Upper lobe of left lung (tissue), 6 donors: ENCODE data around the gene ANKRD24. TPM values are rescaled to one million over a fixed set of nuclear protein-coding genes. Genes with fewer than 3 reads are reported as not detected.
"Not testable (repeated sequence)": the region's sequence is repeated elsewhere in the genome, so short reads cannot be mapped to it uniquely, and the experiment has no call there.

Experiments
- ATAC-seq, 2 donors: fragments of 200-7000 bp; cut with Tn5 transposase; one replicate each; pipeline ENCODE4 v1.9.1; 2022; ENCODE audit warnings: mild to moderate bottlenecking in 2 of 2, moderate library complexity in 2 of 2; ENCODE audit not compliant: low FRiP score in 2 of 2
- DNase-seq, 2 donors: peaks; one replicate each; pipeline ENCODE4 v3.0.0-alpha.2; 2019 to 2020
- H3K27ac ChIP-seq, 4 donors: fragments of 200-600 bp; sonication (generic); one replicate each; pipeline ENCODE4 v1.5.1; 2016 to 2019
- H3K27me3 ChIP-seq, 4 donors: fragments of 200-600 bp; sonication (generic); one replicate each; pipeline ENCODE4 v1.5.1; 2017 to 2019
- H3K36me3 ChIP-seq, 4 donors: fragments of 200-600 bp; sonication (generic); one replicate each; pipeline ENCODE4 v1.5.1; 2016 to 2019
- H3K4me1 ChIP-seq, 4 donors: fragments of 200-600 bp; sonication (generic); one replicate each; pipeline ENCODE4 v1.5.1; 2018 to 2019
- H3K4me3 ChIP-seq, 4 donors: fragments of 200-600 bp; sonication (generic); one replicate each; pipeline ENCODE4 v1.5.1; 2017 to 2019; ENCODE audit warnings: mild to moderate bottlenecking in 2 of 4, moderate library complexity in 1 of 4
- H3K9me3 ChIP-seq, 4 donors: fragments of 200-600 bp; sonication (generic); one replicate each; pipeline ENCODE4 v1.5.1; 2018 to 2019
- EP300 ChIP-seq, 4 donors: sonication (generic); formaldehyde crosslinking; IDR thresholded peaks; one replicate each; pipeline ENCODE4 v1.5.1; 2017; ENCODE audit warnings: antibody characterized with exemption in 4 of 4, control low read depth in 2 of 4
- POLR2A ChIP-seq, 4 donors: fragments of 450-650 bp; IDR thresholded peaks; one replicate each; pipeline ENCODE4 v1.5.1; 2016 to 2017; ENCODE audit warnings: antibody characterized with exemption in 4 of 4, mild to moderate bottlenecking in 2 of 4
- POLR2AphosphoS5 ChIP-seq, 2 donors: sonication (generic); formaldehyde crosslinking; IDR thresholded peaks; one replicate each; pipeline ENCODE4 v1.5.1; 2017; ENCODE audit warnings: antibody characterized with exemption in 2 of 2
- WGBS, 2 donors: methylation state at CpG; one replicate each; pipeline ENCODE4 v1.1.5; 2017 to 2018; 5-methylcytosine and 5-hydroxymethylcytosine counted together
- total RNA-seq, 6 donors: library from RNA; depleted of rRNA in 4 of 6; stranded (reverse); fragments of >200 nt in 4 of 6; gene quantifications; one replicate each; pipeline versions ENCODE4 v1.1.0 to v1.2.1, GENCODE V29; 2016 to 2021
- TF ChIP-seq, protein P1 (sequence below), 6 experiments: fragments of 450-650 bp in 4 of 6; fragments of 200-600 bp in 2 of 6; sonication (generic) in 2 of 6; IDR thresholded peaks; one replicate each; pipeline ENCODE4 v1.5.1; 2016 to 2019; ENCODE audit warnings: antibody characterized with exemption in 6 of 6
- donor health status: DM: no; HTN: no; CAD: no; lungs with moderate emphysema.
- donor health status: DM: no; HTN: yes; CAD: no; lungs with severe emphysema.

Gene ANKRD24
- total RNA-seq, 6 donors from 2014 or later = 0.46 to 10.5 (median 1.3) TPM

DNA sequence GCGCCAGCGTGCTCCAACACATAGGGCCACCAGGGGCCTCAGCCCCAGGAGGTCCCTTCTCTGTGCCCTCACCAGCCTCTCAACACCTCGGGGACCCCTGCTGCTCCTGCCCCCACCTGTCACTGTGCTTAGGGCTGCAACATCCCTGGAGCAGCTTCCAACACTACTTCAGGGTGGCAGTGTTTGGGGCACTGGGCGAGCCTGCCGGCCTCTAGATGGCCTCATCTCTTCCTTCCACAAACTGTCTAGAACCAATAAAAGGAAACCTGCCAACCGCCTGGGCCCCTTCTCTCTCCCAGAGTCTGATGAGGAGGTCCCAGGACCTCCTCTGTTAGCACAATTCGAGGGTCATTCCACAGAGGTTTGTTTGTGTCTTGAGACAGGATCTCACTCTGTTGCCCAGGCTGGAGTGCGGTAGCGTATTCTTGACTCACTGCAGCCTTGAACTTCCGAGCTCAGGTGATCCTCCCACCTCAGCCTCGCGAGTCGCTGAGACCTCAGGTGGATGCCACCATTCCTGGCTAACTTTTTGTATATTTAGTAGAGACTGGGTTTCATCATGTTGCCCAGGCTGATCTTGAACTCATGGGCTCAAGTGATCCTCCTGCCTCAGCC is 86.4 kb downstream of the ANKRD24 start:
- ATAC-seq (no peak), DNase-seq (no peak)
- no peak overlapping the region for H3K4me3 ChIP-seq
- no peaks in the 10 kb centered on the region for H3K4me1 ChIP-seq
- TF ChIP-seq, protein P1, sequence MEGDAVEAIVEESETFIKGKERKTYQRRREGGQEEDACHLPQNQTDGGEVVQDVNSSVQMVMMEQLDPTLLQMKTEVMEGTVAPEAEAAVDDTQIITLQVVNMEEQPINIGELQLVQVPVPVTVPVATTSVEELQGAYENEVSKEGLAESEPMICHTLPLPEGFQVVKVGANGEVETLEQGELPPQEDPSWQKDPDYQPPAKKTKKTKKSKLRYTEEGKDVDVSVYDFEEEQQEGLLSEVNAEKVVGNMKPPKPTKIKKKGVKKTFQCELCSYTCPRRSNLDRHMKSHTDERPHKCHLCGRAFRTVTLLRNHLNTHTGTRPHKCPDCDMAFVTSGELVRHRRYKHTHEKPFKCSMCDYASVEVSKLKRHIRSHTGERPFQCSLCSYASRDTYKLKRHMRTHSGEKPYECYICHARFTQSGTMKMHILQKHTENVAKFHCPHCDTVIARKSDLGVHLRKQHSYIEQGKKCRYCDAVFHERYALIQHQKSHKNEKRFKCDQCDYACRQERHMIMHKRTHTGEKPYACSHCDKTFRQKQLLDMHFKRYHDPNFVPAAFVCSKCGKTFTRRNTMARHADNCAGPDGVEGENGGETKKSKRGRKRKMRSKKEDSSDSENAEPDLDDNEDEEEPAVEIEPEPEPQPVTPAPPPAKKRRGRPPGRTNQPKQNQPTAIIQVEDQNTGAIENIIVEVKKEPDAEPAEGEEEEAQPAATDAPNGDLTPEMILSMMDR (IDR thresholded peaks at IDR 0.05) = no peak
- no peak for TF ChIP-seq POLR2A (IDR thresholded peaks at IDR 0.05)
- TF ChIP-seq POLR2AphosphoS5 (IDR thresholded peaks at IDR 0.05) = no peak
- no peak for TF ChIP-seq EP300 (IDR thresholded peaks at IDR 0.05)
- WGBS, 2 donors = 88 to 91% methylated on average over 10 to 13 of the region's 13 CpGs
- H3K27me3 ChIP-seq = no peaks in the 10 kb centered on the region
- no peaks in the 10 kb centered on the region for H3K9me3 ChIP-seq
- H3K27ac ChIP-seq = no peak overlapping the region
- H3K36me3 ChIP-seq = peaks cover 17 to 68% (median 43%) of the 10 kb centered on the region in 4 donors

DNA sequence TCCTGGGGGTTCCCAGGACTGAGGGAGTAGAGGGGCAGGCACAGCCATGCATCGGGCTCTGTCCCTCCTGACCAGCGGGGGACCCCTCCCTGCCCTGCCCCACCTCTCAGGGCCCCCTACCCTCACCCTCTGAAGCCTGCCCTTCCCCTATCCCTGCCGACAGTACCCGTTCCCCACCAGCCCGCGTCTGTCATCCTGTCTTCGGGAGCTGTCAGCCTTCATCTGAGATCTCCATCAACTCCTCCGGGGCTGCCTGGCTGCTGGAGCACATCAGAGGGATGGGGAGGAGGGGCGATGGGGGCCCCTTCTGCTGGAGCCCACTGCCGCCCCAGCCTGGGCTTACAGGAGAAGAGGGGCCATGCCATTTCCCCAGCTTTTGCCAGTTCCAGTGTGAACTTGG is 90.4 kb downstream of the ANKRD24 start:
- WGBS, 2 donors = 67 to 81% methylated on average over 3 to 8 of the region's 10 CpGs
- peak; percentile 22 to 43 for ATAC-seq
- H3K27ac ChIP-seq = no peak overlapping the region
- H3K27me3 ChIP-seq = peaks cover 0 to 2% (median 0%) of the 10 kb centered on the region in 4 donors
- DNase-seq = no peak
- H3K4me1 ChIP-seq = no peaks in the 10 kb centered on the region
- no peaks in the 10 kb centered on the region for H3K9me3 ChIP-seq
- peaks cover 10 to 36% (median 21%) of the 10 kb centered on the region in 4 donors for H3K36me3 ChIP-seq
- H3K4me3 ChIP-seq = no peak overlapping the region
- TF ChIP-seq, protein P1 (IDR thresholded peaks at IDR 0.05) = no peak
- no peak for TF ChIP-seq POLR2A (IDR thresholded peaks at IDR 0.05)
- TF ChIP-seq POLR2AphosphoS5 (IDR thresholded peaks at IDR 0.05) = no peak
- no peak for TF ChIP-seq EP300 (IDR thresholded peaks at IDR 0.05)

DNA sequence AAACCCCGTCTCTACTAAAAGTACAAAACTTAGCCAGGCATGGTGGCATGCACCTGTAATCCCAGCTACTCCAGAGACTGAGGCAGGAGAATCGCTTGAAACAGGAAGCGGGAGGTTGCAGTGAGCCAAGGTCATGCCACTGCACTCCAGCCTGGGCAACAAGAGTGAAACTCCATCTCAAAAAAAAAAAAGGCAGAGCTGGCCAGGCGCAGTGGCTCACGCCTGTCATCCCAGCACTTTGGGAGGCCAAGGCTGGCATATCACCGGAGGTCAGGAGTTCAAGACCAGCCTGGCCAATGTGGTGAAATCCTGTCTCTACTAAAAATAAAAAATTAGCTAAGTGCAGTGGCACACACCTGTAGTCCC is 91.8 kb downstream of the ANKRD24 start:
- WGBS, 2 donors = 73 to 85% methylated on average over 6 of the region's 6 CpGs
- H3K4me1 ChIP-seq, H3K9me3 ChIP-seq, DNase-seq, H3K4me3 ChIP-seq, ATAC-seq, H3K27ac ChIP-seq: not testable (repeated sequence)
- Histone ChIP-seq H3K27me3 (peaks cover 2 to 13% (median 7%) of the 10 kb centered on the region in 4 donors), H3K36me3 (peaks cover 0 to 22% (median 7%) of the 10 kb centered on the region in 4 donors)

Other genes with a start within 250 kb of the ANKRD24 start
- gene NMRK2, start 249.6 kb upstream of the ANKRD24 start, total RNA-seq = not detected
- 100 to 1,000 TPM in 1 of 6 donors, 10 to 100 TPM in 5; 54.3 to 107 (median 80.6) TPM for gene DAPK3, start 211.6 kb upstream of the ANKRD24 start, total RNA-seq
- gene EEF2, start 197.2 kb upstream of the ANKRD24 start, total RNA-seq = 1,000 to 10,000 TPM; 1,167 to 2,562 (median 1,758) TPM
- gene PIAS4, start 175.0 kb upstream of the ANKRD24 start, total RNA-seq = 10 to 100 TPM; 13.7 to 53.4 (median 21.9) TPM
- gene ZBTB7A, start 115.8 kb upstream of the ANKRD24 start, total RNA-seq = 100 to 1,000 TPM in 1 of 6 donors, 10 to 100 TPM in 5; 54.1 to 131 (median 72.6) TPM
- gene MAP2K2, start 58.6 kb upstream of the ANKRD24 start, total RNA-seq = 100 to 1,000 TPM in 5 of 6 donors, 10 to 100 TPM in 1; 86.8 to 170 (median 134) TPM
- gene CREB3L3, start 29.1 kb upstream of the ANKRD24 start, total RNA-seq = under 1 TPM in 1 of 6 donors, not detected in 5; 0.14 TPM
- 10 to 100 TPM; 20.8 to 55.0 (median 27.8) TPM for gene SIRT6, start 126 bp upstream of the ANKRD24 start, total RNA-seq
- 1 to 10 TPM; 1.7 to 7.4 (median 2.5) TPM for gene EBI3, start 46.8 kb downstream of the ANKRD24 start, total RNA-seq
- gene YJU2, start 64.4 kb downstream of the ANKRD24 start, total RNA-seq = 10 to 100 TPM; 18.8 to 36.6 (median 25.4) TPM
- under 1 TPM in 1 of 6 donors, not detected in 5; 0.98 TPM for gene SHD, start 96.6 kb downstream of the ANKRD24 start, total RNA-seq
- 1 to 10 TPM in 3 of 6 donors, under 1 TPM in 2, not detected in 1; 0.30 to 1.9 (median 1.3) TPM for gene TMIGD2, start 119.7 kb downstream of the ANKRD24 start, total RNA-seq
- 1 to 10 TPM in 2 of 6 donors, under 1 TPM in 4; 0.54 to 2.1 (median 0.82) TPM for gene FSD1, start 121.9 kb downstream of the ANKRD24 start, total RNA-seq
- gene STAP2, start 156.1 kb downstream of the ANKRD24 start, total RNA-seq = 10 to 100 TPM; 11.2 to 39.8 (median 14.7) TPM
- gene MPND, start 160.9 kb downstream of the ANKRD24 start, total RNA-seq = 10 to 100 TPM in 4 of 6 donors, 1 to 10 TPM in 2; 7.7 to 37.1 (median 15.6) TPM
- gene SH3GL1, start 217.9 kb downstream of the ANKRD24 start, total RNA-seq = 10 to 100 TPM; 27.4 to 60.1 (median 53.8) TPM
- gene CHAF1A, start 220.0 kb downstream of the ANKRD24 start, total RNA-seq = 10 to 100 TPM in 3 of 6 donors, 1 to 10 TPM in 3; 3.3 to 16.8 (median 10.1) TPM